Effector CD8-positive, alpha-beta T cell (primary cell): ENCODE results near the gene PRR19.
"Not testable (repeated sequence)": the region's sequence is repeated elsewhere in the genome, so short reads cannot be mapped to it uniquely, and the experiment has no call there.

ENCODE experiments used
- DNase-seq: peaks from one replicate; lab custom pipeline; 2025; lab: John Stamatoyannopoulos, UW
- total RNA-seq, 4 experiments: gene quantifications; one replicate each; lab custom pipeline; 2026; lab: John Stamatoyannopoulos, UW

Gene PRR19
- total RNA-seq: 0 to 0.62 (median 0.47) reads per million in 4 experiments

DNA sequence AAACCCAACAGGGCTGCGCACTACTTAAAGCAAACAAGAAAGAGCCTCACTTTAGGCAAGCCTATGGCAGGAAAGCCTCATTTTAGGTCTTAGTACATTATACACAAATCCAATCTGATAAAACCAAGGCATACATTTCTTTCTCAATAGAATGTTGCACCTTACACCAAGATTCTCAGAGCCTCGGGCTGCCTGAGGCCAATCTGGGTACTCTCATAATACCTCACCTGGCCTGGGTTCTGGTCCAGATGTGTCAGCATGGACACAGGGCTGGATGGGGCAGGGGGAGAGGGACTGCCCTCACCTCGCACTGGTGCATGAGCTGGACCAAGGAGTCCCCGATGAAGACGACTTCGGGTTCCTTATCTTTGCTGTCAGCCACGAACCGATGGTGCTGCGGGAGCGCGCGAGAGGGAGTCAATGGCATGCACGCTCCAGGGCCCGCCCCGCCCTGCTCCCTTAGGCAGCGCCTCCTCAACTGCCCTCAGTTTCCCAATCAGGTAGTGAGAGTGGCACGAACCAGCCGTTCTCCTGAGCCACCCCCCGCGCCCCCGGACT is at the start of gene PRR19:
Gene PRR19 (plus strand): TSS at position 487 of the 558 bp plus-strand sequence. CDS start 7,453 bp downstream, outside the sequence.
- peak; percentile 39 for DNase-seq

DNA sequence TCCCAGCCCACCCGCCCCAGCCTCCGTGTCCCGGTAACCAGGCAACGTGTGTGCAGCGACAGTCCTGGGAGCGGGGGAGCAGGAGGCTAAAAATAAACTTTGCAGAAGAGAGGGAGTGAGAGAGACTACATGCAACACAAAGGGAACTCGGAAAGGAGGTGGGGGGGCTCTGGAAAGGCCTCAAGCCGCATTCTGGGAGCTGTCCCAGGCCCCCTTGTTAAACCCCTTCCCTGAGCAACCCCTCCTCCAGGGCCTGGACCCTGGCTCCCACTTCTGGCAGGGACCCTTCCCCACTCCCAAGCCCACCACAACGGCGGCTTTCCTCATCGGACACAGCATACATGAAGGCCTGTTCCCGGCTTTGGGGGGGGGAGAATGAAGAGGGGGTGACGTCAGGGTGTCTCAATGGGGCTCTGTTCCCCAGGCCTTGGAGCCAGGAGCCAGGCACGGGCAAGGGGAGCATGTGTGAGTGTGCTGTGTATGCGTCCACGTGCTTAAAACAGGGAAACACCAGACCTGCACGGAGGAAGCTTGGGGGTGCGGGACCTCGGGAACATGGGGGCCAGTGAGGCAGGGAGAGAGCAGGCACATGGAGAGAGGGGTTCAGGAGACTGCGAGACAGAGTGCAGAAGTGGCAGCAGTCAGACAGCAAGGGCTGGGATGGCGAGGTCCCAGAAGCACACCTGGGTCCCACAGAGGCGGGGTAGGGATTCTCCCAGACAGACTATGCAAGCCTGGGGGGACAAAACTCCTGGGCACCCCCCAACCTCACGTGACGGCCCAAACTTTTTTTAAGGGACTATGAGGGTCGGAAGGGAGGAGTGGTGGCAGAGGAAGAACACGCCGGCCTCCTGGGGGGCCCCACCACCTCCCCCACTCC is 49.3 kb upstream of the PRR19 start:
- DNase-seq: no peak

DNA sequence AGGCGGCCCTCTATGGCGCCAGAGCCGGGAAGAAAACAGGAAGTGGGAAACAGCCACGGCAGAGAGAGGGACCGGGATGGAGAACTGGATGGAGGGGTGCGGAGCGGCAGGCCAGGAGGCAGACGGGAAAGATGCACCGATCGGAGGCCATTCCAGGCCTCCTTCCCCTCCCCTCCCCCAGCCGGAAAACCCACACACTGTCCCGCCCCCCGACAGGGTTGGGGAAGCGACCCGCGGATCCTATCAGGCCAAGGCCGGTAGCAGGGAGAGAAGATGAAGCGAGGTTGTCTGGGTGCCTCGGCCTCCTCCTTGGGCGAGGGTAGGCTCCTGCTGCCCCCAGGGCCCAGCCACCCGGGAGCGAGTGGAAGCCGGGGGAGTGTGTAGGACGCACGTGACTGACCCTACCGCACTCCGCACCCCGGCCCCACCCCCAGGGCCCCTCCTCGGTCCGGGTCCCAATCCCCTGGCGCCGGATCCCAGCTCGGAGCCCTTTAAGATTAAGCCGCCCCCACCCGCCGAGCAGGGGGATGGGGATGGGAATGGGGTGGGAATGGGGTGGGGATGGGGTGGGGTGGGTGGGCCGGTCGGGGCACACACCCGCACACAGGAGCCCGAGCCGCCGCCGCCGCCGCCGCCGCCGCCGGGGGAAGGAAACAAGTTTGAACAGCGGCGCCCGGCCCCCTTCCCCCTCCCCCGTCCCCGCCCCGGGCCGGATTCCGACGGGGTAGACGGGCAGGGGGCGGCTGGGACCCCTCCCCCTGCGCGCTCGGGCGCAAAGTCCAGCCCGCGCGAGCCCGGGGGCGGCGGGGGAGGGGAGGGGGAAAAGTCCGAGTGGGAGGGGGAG is 48.5 kb upstream of the PRR19 start:
- DNase-seq: peak; percentile 70

DNA sequence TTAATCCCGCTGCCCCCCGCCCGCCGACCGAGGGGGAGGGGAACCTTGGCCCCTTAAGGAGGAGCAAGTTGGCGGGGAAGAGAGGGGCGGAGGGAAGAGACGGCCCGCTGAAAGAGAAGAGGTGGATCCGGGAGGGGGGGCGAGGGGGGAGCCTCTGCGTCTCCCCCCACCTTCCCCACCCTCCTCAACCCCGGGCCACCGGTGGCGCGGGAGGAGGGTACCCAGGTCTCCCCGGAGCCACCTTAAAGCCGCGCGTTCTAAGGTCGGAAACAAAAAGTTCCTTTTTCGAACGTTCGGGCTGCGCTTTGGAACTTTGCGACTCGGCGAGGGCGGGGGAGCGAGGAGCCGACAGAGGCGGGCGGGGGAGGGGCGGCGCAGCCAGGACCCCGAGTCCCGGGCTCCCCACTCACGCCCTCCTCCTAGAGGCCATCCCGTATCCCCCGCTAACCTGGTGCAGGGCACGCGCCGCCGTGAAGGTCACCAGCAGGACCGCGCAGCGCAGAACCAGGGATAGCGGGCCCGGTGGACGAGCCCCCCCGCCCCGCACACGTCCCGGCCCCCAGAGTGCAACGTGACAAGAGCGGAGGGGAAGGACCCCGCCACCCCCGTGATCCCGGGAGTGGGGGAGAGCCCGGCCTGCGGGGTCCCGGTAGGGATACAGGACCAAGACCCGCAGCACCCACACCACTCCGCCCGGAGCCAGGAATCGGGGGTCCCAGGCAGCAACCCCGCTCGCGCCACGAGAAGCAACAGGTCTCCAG is 47.7 kb upstream of the PRR19 start:
- DNase-seq: peak; percentile 70

DNA sequence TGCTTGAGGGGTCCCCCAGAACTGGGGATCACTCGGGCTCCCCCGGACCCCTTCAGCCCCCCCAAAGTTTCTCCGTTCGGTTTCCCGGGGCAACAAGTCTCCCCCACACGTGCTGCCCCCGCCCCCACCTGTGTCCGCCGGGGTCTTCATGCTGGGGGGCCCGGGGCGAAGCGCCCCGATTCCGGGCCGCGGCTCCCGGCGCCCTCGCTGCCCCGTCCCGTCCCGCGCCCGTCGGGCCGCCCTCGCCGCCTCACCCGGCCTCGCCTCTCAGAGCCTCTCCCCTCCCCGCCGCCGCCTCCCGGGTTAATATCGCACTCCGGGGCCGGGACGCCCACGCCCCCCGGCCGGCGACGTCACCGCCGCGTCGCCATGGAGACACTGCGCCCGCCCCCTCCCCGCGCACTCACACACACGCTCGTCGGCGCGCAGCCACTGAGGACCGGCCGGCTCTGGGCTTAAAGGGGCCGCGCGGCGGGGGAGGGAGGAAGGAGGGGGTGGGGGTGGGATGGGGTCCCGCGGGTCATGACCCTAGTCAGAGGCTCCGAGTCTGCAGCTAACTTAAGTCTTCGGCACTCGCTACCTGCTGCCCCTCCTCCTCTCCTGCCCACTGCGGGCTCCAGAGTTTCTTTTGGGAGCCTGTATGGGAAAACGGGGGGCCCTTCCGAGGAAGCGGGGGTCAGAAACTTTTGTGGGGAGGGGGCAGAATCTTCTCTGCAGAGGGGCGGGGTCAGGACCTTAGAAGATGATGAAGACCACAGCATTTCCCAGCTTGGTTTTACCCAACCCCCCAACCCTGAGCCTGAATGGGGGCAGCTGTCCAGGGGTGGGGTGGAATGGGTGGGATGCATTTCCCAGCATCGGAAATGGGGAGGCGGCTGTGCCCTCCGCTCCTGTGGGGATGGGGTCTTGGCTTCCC is 46.8 kb upstream of the PRR19 start, which contains the start of gene ERF:
Gene ERF (minus strand): TSS at position 279 of the 916 bp plus-strand sequence. CDS start 129 bp downstream, at position 150.
- peak; percentile 90 for DNase-seq

GRCh38 chr19:42255766-42256745 is 45.9 kb upstream of the PRR19 start:
- DNase-seq: no peak

- DNase-seq: not testable (repeated sequence)
These were observed 44.1 kb upstream of the PRR19 start for GRCh38 chr19:42257842-42258241.

DNA sequence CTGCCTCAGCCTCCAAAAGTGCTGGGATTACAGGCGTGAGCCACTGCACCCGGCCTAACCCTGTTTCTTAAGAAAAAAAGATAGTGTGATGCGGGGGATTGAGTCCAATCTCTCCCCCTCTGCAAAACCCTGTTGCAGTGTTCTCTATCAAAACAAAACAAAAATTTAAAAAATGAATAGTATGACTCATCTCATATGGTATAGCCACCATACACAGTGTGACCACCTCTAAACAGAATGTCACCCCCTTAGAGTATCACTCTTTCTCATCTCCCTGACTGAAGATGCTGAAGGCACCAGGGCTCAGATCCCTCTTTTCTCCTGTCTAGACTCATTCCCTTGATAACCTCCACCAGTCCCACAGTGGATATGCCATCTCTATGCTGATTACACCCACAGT is 40.2 kb upstream of the PRR19 start:
- DNase-seq: no peak

GRCh38 chr19:42266105-42266504 is 35.8 kb upstream of the PRR19 start:
- DNase-seq: not testable (repeated sequence)

DNA sequence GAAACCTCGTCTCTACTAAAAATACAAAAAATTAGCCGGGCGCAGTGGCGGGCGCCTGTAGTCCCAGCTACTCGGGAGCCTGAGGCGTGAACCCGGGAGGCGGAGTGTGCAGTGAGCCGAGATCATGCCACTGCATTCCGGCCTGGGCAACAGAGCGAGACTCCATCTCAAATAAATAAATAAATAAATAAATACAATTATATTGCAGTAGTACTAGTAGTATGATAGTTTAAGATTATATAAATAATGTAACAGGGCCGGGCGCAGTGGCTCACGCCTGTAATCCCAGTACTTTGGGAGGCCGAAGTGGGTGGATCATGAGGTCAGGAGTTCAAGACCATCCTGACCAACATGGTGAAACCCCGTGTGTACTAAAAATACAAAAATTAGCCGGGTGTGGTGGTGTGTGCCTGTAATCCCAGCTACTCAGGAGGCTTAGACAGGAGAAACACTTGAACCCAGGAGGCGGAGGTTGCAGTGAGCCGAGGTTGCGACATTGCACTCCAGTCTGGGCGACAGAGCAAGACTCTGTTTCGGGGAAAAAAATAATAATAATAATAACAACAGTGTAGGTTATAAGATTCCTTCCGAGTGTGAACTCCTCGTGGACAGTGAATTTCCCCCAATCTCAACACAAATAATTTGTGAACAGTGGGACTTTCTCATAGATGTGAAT is 34.9 kb upstream of the PRR19 start:
- DNase-seq: not testable (repeated sequence)

DNA sequence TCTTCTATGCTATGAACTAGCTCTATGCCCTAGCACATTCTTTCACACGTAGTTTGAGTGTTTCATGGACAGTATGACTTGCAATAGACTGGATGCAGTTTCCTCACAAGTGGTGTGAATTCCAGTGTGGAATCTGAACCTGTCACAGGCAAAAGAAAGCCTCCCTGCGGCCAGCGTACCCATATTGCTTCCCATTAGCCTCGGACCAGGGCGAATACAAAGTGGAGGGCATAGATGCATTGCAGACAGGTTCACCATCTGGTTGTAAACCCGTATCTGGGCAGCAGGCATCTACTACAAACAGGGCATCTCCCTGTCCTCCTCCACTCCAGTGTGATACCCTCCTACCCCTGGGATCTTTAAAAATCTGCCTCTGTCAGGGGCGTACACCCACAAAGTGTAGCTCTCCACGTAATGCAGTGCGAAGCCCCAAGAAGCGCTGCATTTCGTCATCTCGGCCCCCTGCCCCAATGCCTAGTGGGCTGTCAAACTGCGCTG is 34.2 kb upstream of the PRR19 start:
- DNase-seq: no peak

DNA sequence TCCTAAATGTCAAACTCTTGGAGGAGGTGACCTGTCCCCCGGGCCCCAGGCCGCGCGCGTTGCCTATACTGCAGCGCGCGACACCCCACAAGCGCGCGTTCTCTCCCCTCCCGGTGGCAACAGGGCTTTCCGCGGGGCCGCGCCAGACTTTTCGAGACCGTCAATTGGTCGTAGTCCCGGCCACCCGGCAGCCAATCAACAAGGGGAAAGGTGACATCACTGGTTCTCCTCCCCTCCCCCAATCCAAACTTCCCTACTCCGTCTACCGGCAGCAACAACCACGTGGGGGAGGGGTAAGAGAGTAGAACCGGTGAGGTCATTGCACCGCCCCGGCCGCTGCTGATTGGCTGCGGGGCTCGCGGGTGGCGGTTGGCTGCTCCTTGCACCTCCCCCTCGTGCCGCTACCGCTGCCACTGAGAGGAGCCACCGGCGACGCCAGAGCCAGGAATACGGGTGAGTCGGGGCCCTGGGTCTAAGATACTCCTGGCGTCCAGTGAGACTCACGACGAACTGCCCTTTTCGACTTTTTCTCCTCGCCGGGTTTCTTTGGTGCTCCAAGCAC is 33.7 kb upstream of the PRR19 start:
- peak; percentile 97 for DNase-seq

DNA sequence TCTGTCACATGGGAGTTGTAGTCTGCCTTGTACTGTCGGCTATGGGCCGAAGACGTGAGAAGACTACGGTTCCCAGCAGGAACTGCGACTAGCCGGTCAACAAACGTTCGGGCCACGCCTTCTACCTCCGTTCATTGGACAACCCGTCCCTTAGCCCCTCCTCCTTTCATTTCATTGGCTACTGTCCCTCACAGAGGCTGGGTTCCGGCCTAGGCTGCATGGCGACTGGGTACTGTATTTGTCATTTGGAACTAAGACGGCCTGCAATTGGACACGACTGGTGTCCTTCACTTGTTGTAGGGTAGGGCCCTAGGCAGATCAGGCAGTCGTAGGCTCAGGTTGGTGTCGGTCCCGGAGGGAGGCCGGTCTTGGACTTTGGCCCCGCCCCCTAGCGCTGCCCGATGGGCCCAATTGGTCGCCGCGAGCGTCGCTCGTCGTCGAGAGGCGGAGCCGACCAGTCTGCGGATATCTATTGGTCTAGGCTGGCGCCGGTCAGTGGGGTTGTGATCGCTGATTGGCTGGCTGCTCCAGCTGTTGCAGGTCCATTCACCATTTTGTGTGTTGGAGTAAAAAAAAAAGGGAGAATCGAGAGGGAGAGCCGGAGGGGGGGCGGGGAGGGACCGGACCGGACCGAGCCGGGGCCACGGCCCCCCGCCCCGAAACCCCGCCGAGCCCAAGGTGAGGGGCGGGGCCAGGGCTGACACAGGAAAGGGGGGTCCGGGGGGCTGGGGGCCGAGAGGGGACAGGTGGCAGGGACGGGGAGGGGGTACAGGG is 33.0 kb upstream of the PRR19 start, which contains the start of gene CIC:
Gene CIC (plus strand): TSS at position 549 of the 774 bp plus-strand sequence. CDS start 2,532 bp downstream, outside the sequence.
- peak; percentile 98 for DNase-seq

DNA sequence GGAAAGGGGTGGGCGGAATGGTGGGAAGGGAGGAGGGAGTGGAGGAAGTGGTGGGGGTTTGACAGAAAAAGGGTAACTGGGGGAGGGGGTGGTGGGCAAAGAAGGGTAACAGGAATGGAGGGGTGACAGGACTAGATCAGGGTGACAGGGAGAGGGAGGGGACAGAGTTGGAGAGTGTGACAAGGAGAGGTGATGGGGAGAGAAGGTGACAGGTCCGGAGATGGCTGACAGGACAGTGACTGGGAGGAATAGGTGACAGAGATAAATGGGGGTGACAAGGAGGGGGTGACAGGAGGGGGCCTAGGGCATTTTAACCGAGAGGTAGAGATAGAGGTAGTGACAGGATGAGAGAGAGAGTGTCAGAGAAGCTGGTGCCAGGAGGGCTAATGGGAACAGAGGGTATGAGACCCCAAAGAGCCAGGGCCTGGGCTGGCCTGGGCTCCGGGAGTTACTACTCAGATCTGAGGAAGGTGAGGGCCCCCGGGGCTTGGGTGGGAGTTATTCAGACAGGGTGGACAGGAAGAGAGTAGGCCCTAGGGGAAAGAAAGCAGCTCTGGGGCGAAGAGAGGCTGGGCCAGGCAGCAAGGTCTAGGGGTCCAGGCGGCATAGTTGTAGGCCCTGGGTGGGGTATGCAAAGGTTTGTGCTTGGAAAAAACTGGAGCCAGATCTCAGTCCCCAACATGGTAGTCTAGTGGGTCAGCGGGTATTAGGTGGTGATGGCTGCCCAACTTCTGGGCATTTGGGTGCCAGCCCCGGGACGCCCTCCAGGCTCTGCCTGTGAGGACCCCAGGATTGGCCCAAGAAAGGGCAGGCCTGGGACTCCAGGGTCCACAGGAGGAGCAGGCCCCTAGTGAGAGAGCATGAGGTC is 32.2 kb upstream of the PRR19 start:
- DNase-seq: no peak

- DNase-seq: peak; percentile 57
These were observed 31.4 kb upstream of the PRR19 start for GRCh38 chr19:42270346-42271044.
